Thymus (tissue), 11 donors: ENCODE data around the gene GNG2. TPM values are rescaled to one million over a fixed set of nuclear protein-coding genes. Genes with fewer than 3 reads are reported as not detected.

Experiments used
- DNase-seq, 9 donors: peaks; one replicate each; pipeline ENCODE4 v3.0.0-alpha.2; 2013; ENCODE audit warnings: low spot score in 9 of 9, low read depth in 6 of 9, missing footprints in 1 of 9
- H3K27ac ChIP-seq, 2 donors: one replicate each; pipeline ENCODE4 v1.5.1; 2013; ENCODE audit warnings: control low read depth in 1 of 2, low read depth in 1 of 2, low read length in 1 of 2, mild to moderate bottlenecking in 1 of 2, moderate library complexity in 1 of 2
- H3K27me3 ChIP-seq, 2 donors: one replicate each; pipeline ENCODE4 v1.5.1; 2013; ENCODE audit warnings: low read length in 1 of 2; ENCODE audit not compliant: control insufficient read depth in 2 of 2, insufficient read depth in 1 of 2
- H3K36me3 ChIP-seq, 2 donors: one replicate each; pipeline ENCODE4 v1.5.1; 2013; ENCODE audit warnings: low read length in 1 of 2, mild to moderate bottlenecking in 1 of 2, moderate library complexity in 1 of 2; ENCODE audit not compliant: control insufficient read depth in 2 of 2, insufficient read depth in 2 of 2
- H3K4me1 ChIP-seq, 2 donors: one replicate each; pipeline ENCODE4 v1.5.1; 2013; ENCODE audit warnings: low read length in 2 of 2; ENCODE audit not compliant: control insufficient read depth in 2 of 2, insufficient read depth in 2 of 2
- H3K4me3 ChIP-seq, 2 donors: one replicate each; pipeline ENCODE4 v1.5.1; 2013; ENCODE audit warnings: low read length in 2 of 2, control low read depth in 1 of 2, mild to moderate bottlenecking in 1 of 2
- H3K9me3 ChIP-seq, 2 donors: one replicate each; pipeline ENCODE4 v1.5.1; 2013; ENCODE audit warnings: low read length in 1 of 2, mild to moderate bottlenecking in 1 of 2; ENCODE audit not compliant: control insufficient read depth in 2 of 2, insufficient read depth in 1 of 2
- WGBS: extraction: QIAGEN DNeasy Blood & Tissue Kit; methylation state at CpG from one replicate; pipeline ENCODE4 v1.1.7; 2013; 5-methylcytosine and 5-hydroxymethylcytosine counted together
- polyA plus RNA-seq: library from polyadenylated mRNA; stranded (reverse); fragments of 200-250 nt; gene quantifications from one replicate; pipeline ENCODE4 v1.2.3, GENCODE V29; 2013
- total RNA-seq: library from RNA; stranded (reverse); fragments of 120-200 nt; gene quantifications from one replicate; pipeline ENCODE4 v1.2.4, GENCODE V29; 2013
- donor health status: healthy.

Gene GNG2
- total and polyA plus RNA-seq, 2 donors: 43.6 to 49.4 TPM

DNA sequence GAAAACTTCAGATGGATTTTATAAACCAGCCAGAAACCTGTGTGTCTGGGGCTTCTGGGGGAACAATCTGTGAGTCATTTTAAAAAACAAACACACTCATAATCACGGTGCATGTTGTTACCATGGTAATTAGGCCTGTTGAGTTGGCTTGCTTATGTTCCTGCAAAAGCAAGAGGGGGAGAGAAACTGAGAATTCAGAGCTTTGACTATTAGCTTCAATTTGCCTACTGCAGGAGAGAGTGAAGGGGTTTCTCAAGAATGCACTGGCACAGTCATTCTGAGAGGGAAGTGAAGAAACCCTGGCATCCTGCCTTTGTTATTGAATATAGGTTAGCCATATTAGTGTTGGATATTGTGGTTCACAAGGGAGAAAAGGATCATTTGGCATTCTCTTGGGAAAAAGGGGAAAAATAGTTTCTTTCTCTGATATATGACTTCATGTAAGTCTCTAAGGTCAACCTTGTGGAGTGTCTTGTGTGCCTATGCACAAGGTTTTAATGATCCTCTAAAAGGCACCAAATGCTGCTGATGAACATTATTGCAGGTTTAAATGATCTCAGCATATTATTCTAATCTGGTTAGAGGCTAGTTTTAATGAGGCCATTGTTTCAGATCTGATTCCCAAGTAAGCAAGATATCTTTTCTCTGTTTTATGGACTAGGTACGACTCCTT lies 12.9 kb downstream of the GNG2 start:
- H3K4me1 ChIP-seq: peaks cover 3 to 5% of the 10 kb centered on the region in 2 donors
- DNase-seq: peak in 1 of 9 donors; percentile 34
- no peaks in the 10 kb centered on the region for H3K27me3 ChIP-seq
- no peaks in the 10 kb centered on the region for H3K9me3 ChIP-seq
- WGBS: 52% methylated on average over 2 of the region's 2 CpGs
- H3K4me3 ChIP-seq: no peak overlapping the region
- H3K27ac ChIP-seq: peak overlapping the region in 1 of 2 donors; percentile 5
- peaks cover 0 to 4% of the 10 kb centered on the region in 2 donors for H3K36me3 ChIP-seq

GRCh38 chr14:51877810-51878209 lies 17.4 kb downstream of the GNG2 start:
- Histone ChIP-seq H3K4me1 (peaks cover 0 to 3% of the 10 kb centered on the region in 2 donors), H3K27ac (no peak overlapping the region), H3K36me3 (peaks cover 3 to 4% of the 10 kb centered on the region in 2 donors), H3K4me3 (no peak overlapping the region), H3K27me3 (no peaks in the 10 kb centered on the region), H3K9me3 (no peaks in the 10 kb centered on the region)
- DNase-seq: no peak
- 95% methylated on average over 1 of the region's 1 CpG for WGBS

- H3K4me1 ChIP-seq: no peaks in the 10 kb centered on the region
- no peak overlapping the region for H3K4me3 ChIP-seq
- no peaks in the 10 kb centered on the region for H3K9me3 ChIP-seq
- no peaks in the 10 kb centered on the region for H3K27me3 ChIP-seq
- H3K27ac ChIP-seq: no peak overlapping the region
- WGBS: 89% methylated on average over 1 of the region's 1 CpG
- DNase-seq: no peak
- H3K36me3 ChIP-seq: peaks cover 3 to 4% of the 10 kb centered on the region in 2 donors
Measured at GRCh38 chr14:51879170-51879569, 18.8 kb downstream of the GNG2 start.

DNA sequence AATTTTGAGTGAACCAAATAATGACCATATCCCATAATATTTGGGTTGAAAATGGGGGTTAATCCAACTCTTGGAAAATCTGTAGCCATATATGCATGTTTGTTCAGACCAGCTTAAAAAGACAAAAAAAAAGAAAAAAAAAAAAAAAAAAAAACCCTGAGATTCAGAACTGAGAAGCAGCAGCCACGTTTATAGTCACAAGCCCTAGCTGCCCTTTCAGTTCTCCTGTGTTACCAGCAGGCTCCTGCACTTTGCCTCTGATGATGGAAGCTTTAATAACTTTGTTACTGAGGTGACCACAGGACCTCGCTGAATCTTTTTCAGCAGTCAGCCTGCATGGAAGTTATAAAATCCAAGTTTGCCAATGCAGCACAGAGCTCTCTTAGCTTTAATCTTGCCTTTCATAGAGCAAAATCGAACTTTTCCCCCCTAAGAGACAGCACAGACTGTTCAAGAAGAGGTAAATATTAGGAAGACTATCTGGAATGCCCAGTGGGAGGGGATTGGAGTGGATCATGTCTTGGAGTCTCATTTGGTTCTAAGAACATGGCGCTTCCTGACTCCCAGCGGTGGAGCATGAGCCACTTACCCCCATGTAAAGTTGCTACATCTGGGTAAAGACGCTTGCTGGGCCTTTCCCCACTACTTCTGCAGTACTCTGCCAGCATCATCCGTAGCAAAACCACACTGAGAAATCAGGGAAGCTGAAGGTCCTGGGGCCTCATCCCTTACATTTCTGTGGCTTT lies 20.6 kb downstream of the GNG2 start:
- H3K27me3 ChIP-seq: no peaks in the 10 kb centered on the region
- DNase-seq: no peak
- no peak overlapping the region for H3K27ac ChIP-seq
- 85% methylated on average over 7 of the region's 7 CpGs for WGBS
- H3K36me3 ChIP-seq: peaks cover 3 to 4% of the 10 kb centered on the region in 2 donors
- no peak overlapping the region for H3K4me3 ChIP-seq
- no peaks in the 10 kb centered on the region for H3K9me3 ChIP-seq
- H3K4me1 ChIP-seq: peaks cover 0 to 5% of the 10 kb centered on the region in 2 donors

DNA sequence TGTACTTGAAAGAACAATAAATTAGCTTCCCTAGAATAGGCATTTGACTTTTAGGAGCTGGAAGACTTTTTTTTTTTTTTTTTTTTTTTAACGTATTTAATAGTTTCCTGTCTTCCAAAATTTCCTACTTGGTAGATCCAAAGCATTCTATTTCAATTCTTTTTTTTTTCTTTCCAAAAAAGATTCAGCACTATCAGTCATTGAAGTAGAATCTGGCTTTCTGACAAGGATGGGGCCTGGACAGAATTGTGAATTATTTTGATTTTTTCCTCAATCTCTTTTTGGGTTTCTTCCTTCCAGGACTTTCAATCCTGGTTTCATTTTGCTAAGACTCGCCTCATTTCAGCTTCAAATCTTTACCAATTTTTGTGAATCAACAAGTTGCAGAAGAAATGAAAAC lies 21.2 kb downstream of the GNG2 start:
- 87% methylated on average over 2 of the region's 2 CpGs for WGBS
- H3K4me1 ChIP-seq: peaks cover 0 to 5% of the 10 kb centered on the region in 2 donors
- no peak overlapping the region for H3K4me3 ChIP-seq
- no peak overlapping the region for H3K27ac ChIP-seq
- no peaks in the 10 kb centered on the region for H3K9me3 ChIP-seq
- no peaks in the 10 kb centered on the region for H3K27me3 ChIP-seq
- no peak for DNase-seq
- H3K36me3 ChIP-seq: peaks cover 3 to 4% of the 10 kb centered on the region in 2 donors

DNA sequence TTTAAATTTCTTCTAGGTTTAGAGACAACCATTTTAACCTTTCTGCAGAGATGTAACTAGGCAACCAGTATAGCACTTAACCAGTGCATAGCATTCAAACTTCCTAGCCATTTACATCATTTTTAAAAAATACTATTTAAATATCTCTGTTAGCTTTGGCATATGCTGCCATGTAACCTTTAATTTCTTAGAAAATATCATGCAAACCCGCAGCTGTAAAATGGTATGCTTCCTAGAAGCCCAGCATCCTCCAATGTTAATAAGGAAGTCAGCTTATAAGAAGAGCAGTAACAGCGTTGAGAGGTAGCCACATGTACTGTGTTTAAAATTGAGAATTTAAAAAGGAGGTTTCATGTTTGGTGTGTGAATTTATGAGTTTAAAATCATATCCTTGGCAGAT lies 22.8 kb downstream of the GNG2 start:
- no peaks in the 10 kb centered on the region for H3K27me3 ChIP-seq
- no peak overlapping the region for H3K27ac ChIP-seq
- H3K36me3 ChIP-seq: peaks cover 0 to 3% of the 10 kb centered on the region in 2 donors
- DNase-seq: no peak
- peaks cover 0 to 5% of the 10 kb centered on the region in 2 donors for H3K4me1 ChIP-seq
- no peak overlapping the region for H3K4me3 ChIP-seq
- WGBS: 90% methylated on average over 2 of the region's 2 CpGs
- H3K9me3 ChIP-seq: no peaks in the 10 kb centered on the region

DNA sequence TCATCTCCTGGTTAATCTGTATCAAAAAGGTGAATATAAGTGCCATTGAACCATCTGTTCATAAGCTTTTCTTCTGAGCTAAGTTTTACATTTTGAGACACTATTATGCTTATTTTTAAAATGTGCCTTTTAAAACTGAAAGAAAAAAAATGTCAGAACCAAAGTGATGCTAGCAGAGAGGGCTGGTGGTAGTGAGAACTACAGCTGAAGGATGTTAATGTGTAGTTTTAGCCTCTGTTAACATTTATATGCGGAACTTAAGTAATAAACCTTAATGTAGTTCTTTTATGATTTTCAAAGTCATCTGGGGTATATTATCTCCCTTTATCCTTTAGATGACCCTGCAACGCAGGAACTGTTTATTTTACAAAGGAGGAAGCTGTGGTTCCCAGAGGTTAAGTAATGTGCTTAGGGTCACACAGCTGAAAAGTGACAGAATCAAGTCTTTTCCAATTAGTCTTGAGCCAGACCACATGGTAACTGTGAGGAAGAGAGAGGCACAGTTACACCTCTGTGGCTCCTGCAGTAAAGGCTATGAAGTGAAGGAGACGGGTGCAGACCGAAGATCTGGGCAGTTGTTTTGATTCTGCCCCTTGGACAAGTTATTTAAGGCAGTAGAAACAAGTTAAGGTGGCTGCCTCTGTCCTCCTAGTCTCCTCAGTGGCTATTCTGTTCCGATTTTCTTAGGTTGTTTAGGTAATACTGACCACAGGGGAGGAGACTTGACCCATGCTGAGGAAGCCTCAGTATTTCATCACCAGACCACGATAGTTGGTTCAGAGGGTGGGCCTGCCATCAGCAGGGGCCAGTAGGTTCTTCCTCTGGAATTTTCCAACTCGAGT lies 23.9 kb downstream of the GNG2 start:
- no peak overlapping the region for H3K27ac ChIP-seq
- no peak for DNase-seq
- H3K4me1 ChIP-seq: peaks cover 0 to 5% of the 10 kb centered on the region in 2 donors
- H3K36me3 ChIP-seq: peaks cover 0 to 3% of the 10 kb centered on the region in 2 donors
- H3K4me3 ChIP-seq: no peak overlapping the region
- no peaks in the 10 kb centered on the region for H3K9me3 ChIP-seq
- H3K27me3 ChIP-seq: no peaks in the 10 kb centered on the region
- 54% methylated on average over 7 of the region's 7 CpGs for WGBS

DNA sequence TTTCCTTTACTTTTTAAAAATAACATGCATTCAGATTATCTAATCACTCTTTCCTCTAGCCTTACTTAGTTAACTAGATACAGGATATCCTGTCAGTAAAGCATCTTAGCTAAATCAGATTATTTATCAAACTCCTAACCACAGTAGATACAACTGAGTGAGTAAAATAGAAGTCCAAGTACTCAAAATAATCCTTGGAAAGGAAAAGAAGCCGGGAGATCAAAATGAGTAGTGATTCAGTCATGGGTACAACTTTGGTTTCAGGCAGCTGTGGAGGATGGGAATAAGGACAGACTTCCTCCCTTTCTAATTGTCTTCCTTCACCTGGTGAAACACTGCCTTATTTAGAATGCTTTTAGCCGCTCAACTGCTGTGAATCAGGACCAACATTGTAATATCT lies 29.4 kb downstream of the GNG2 start:
- Histone ChIP-seq H3K4me3 (no peak overlapping the region), H3K27me3 (no peaks in the 10 kb centered on the region), H3K27ac (no peak overlapping the region), H3K9me3 (no peaks in the 10 kb centered on the region), H3K36me3 (no peaks in the 10 kb centered on the region), H3K4me1 (peaks cover 0 to under 1% of the 10 kb centered on the region in 2 donors)
- no peak for DNase-seq
- WGBS: 70% methylated on average over 2 of the region's 2 CpGs

- Histone ChIP-seq H3K36me3 (no peaks in the 10 kb centered on the region), H3K27me3 (no peaks in the 10 kb centered on the region), H3K9me3 (no peaks in the 10 kb centered on the region), H3K4me3 (no peak overlapping the region), H3K4me1 (no peaks in the 10 kb centered on the region), H3K27ac (no peak overlapping the region)
- no peak for DNase-seq
- WGBS: 98% methylated on average over 3 of the region's 3 CpGs
Measured at GRCh38 chr14:51894250-51894649, 33.8 kb downstream of the GNG2 start.
